Measurements from ENCODE around the gene PRDM16.

Gene PRDM16

DNA sequence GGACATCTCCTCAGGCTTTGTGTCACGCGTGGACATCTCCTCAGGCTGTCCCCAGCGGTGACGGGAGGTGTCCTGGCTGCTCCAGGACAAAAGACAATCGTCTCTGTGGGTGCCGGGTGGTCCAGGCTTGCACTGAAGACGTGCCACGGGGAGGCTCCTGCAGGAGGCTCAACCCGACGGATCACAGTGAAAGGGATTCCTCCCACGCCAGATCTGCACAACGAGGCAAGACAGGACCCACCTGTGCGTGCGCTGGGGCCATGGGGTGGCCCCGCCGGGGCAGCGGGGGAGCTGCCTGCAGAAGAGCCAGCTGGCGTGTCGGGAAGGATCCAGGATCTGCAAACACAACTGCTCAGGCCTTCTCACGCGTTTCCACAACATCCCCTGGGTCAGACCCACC, 366.7 kb downstream of the PRDM16 start (continued):
- TF ChIP-seq, protein P1, sequence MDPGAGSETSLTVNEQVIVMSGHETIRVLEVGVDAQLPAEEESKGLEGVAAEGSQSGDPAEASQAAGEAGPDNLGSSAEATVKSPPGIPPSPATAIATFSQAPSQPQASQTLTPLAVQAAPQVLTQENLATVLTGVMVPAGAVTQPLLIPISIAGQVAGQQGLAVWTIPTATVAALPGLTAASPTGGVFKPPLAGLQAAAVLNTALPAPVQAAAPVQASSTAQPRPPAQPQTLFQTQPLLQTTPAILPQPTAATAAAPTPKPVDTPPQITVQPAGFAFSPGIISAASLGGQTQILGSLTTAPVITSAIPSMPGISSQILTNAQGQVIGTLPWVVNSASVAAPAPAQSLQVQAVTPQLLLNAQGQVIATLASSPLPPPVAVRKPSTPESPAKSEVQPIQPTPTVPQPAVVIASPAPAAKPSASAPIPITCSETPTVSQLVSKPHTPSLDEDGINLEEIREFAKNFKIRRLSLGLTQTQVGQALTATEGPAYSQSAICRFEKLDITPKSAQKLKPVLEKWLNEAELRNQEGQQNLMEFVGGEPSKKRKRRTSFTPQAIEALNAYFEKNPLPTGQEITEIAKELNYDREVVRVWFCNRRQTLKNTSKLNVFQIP (CRISPR knock-in tag; IDR thresholded peaks at IDR 0.05; ENCODE audit: borderline replicate concordance, low read depth): no peak
- no peak for TF ChIP-seq ZNF8 (CRISPR knock-in tag; IDR thresholded peaks at IDR 0.05)

DNA sequence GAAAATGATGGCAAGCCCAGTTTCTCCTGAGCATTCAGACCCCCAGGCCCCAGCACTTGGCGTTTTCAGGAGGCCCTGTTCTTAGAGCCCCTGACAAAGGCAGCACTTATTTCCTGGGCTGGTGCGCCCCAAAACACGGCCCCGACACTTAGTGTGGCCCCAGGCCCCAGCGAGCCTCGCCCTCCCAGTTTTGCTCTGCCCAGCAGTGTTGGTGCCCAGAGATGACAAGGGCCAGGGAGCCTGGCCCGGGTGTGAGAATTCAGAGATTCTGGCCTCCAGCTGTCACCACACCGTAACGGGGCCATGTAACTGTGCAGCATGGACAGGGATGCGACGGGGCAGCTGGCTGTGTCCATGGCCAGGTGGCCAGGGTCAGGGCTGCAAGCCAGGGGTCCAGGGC, 367.4 kb downstream of the PRDM16 start:
- no peak for TF ChIP-seq OSR1 (CRISPR knock-in tag; IDR thresholded peaks at IDR 0.05)
- no peak for TF ChIP-seq ISL1 (CRISPR knock-in tag; IDR thresholded peaks at IDR 0.05)
- TF ChIP-seq, protein P2, sequence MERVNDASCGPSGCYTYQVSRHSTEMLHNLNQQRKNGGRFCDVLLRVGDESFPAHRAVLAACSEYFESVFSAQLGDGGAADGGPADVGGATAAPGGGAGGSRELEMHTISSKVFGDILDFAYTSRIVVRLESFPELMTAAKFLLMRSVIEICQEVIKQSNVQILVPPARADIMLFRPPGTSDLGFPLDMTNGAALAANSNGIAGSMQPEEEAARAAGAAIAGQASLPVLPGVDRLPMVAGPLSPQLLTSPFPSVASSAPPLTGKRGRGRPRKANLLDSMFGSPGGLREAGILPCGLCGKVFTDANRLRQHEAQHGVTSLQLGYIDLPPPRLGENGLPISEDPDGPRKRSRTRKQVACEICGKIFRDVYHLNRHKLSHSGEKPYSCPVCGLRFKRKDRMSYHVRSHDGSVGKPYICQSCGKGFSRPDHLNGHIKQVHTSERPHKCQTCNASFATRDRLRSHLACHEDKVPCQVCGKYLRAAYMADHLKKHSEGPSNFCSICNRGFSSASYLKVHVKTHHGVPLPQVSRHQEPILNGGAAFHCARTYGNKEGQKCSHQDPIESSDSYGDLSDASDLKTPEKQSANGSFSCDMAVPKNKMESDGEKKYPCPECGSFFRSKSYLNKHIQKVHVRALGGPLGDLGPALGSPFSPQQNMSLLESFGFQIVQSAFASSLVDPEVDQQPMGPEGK (CRISPR knock-in tag; IDR thresholded peaks at IDR 0.05; ENCODE audit: borderline replicate concordance): no peak
- TF ChIP-seq PPARA (CRISPR knock-in tag; IDR thresholded peaks at IDR 0.05; ENCODE audit: borderline replicate concordance): no peak
- no peak for TF ChIP-seq CSDC2 (CRISPR knock-in tag; IDR thresholded peaks at IDR 0.05)
- TF ChIP-seq, protein P1 (CRISPR knock-in tag; IDR thresholded peaks at IDR 0.05; ENCODE audit: borderline replicate concordance, low read depth): no peak
- TF ChIP-seq TOX (CRISPR knock-in tag; IDR thresholded peaks at IDR 0.05; ENCODE audit: borderline replicate concordance): no peak
- TF ChIP-seq RARB (CRISPR knock-in tag; IDR thresholded peaks at IDR 0.05): no peak
- TF ChIP-seq ZNF8 (CRISPR knock-in tag; IDR thresholded peaks at IDR 0.05): no peak
- TF ChIP-seq ZFP3 (CRISPR knock-in tag; IDR thresholded peaks at IDR 0.05): no peak
- TF ChIP-seq, protein P3, sequence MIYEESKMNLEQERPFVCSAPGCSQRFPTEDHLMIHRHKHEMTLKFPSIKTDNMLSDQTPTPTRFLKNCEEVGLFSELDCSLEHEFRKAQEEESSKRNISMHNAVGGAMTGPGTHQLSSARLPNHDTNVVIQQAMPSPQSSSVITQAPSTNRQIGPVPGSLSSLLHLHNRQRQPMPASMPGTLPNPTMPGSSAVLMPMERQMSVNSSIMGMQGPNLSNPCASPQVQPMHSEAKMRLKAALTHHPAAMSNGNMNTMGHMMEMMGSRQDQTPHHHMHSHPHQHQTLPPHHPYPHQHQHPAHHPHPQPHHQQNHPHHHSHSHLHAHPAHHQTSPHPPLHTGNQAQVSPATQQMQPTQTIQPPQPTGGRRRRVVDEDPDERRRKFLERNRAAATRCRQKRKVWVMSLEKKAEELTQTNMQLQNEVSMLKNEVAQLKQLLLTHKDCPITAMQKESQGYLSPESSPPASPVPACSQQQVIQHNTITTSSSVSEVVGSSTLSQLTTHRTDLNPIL (CRISPR knock-in tag; IDR thresholded peaks at IDR 0.05; ENCODE audit: low read depth): no peak
- no peak for TF ChIP-seq BACH2 (CRISPR knock-in tag; IDR thresholded peaks at IDR 0.05; ENCODE audit: borderline replicate concordance)
- TF ChIP-seq, protein P4, sequence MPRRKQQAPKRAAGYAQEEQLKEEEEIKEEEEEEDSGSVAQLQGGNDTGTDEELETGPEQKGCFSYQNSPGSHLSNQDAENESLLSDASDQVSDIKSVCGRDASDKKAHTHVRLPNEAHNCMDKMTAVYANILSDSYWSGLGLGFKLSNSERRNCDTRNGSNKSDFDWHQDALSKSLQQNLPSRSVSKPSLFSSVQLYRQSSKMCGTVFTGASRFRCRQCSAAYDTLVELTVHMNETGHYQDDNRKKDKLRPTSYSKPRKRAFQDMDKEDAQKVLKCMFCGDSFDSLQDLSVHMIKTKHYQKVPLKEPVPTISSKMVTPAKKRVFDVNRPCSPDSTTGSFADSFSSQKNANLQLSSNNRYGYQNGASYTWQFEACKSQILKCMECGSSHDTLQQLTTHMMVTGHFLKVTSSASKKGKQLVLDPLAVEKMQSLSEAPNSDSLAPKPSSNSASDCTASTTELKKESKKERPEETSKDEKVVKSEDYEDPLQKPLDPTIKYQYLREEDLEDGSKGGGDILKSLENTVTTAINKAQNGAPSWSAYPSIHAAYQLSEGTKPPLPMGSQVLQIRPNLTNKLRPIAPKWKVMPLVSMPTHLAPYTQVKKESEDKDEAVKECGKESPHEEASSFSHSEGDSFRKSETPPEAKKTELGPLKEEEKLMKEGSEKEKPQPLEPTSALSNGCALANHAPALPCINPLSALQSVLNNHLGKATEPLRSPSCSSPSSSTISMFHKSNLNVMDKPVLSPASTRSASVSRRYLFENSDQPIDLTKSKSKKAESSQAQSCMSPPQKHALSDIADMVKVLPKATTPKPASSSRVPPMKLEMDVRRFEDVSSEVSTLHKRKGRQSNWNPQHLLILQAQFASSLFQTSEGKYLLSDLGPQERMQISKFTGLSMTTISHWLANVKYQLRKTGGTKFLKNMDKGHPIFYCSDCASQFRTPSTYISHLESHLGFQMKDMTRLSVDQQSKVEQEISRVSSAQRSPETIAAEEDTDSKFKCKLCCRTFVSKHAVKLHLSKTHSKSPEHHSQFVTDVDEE (CRISPR knock-in tag; IDR thresholded peaks at IDR 0.05): no peak
- TF ChIP-seq, protein P5, sequence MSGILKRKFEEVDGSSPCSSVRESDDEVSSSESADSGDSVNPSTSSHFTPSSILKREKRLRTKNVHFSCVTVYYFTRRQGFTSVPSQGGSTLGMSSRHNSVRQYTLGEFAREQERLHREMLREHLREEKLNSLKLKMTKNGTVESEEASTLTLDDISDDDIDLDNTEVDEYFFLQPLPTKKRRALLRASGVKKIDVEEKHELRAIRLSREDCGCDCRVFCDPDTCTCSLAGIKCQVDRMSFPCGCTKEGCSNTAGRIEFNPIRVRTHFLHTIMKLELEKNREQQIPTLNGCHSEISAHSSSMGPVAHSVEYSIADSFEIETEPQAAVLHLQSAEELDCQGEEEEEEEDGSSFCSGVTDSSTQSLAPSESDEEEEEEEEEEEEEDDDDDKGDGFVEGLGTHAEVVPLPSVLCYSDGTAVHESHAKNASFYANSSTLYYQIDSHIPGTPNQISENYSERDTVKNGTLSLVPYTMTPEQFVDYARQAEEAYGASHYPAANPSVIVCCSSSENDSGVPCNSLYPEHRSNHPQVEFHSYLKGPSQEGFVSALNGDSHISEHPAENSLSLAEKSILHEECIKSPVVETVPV (CRISPR knock-in tag; IDR thresholded peaks at IDR 0.05): no peak
- no peak for TF ChIP-seq ZNF70 (CRISPR knock-in tag; IDR thresholded peaks at IDR 0.05)
- no peak for ATAC-seq

DNA sequence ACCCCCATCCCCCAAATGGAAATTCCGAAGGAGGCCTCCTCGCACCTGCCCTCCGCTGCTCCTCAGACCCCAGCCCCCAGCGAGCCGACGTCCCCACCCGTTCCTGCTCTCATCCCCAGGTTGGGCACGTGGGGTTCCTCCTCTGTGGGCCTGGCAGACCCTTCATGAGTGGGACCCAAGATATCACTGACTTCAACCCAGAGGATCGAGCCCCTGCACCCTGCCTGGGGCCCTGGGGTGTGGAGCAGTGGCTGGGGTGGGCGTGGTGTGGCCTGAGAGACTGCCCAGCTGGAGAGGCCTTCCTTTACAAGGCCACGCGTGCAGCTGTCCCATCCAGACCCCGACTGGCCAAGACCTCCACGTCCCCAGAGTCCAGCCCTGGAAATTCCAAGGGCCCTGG, 367.9 kb downstream of the PRDM16 start:
- TF ChIP-seq ISL1 (CRISPR knock-in tag; IDR thresholded peaks at IDR 0.05): no peak
- no peak for TF ChIP-seq TCF4 (CRISPR knock-in tag; IDR thresholded peaks at IDR 0.05; ENCODE audit: borderline replicate concordance)
- TF ChIP-seq ARNTL (CRISPR knock-in tag; IDR thresholded peaks at IDR 0.05; ENCODE audit: borderline replicate concordance, low read depth): no peak
- TF ChIP-seq CSDC2 (CRISPR knock-in tag; IDR thresholded peaks at IDR 0.05): no peak
- TF ChIP-seq OSR1 (CRISPR knock-in tag; IDR thresholded peaks at IDR 0.05): no peak
- no peak for TF ChIP-seq GLIS3 (CRISPR knock-in tag; IDR thresholded peaks at IDR 0.05)
- no peak for TF ChIP-seq PPARA (CRISPR knock-in tag; IDR thresholded peaks at IDR 0.05; ENCODE audit: borderline replicate concordance)
- no peak for TF ChIP-seq BACH2 (CRISPR knock-in tag; IDR thresholded peaks at IDR 0.05; ENCODE audit: borderline replicate concordance)
- TF ChIP-seq ZC3H10 (CRISPR knock-in tag; IDR thresholded peaks at IDR 0.05): no peak
- TF ChIP-seq, protein P5 (CRISPR knock-in tag; IDR thresholded peaks at IDR 0.05): no peak
- TF ChIP-seq, protein P4 (CRISPR knock-in tag; IDR thresholded peaks at IDR 0.05): no peak
- no peak for TF ChIP-seq TOX (CRISPR knock-in tag; IDR thresholded peaks at IDR 0.05; ENCODE audit: borderline replicate concordance)
- no peak for TF ChIP-seq ZNF565 (CRISPR knock-in tag; conservative IDR thresholded peaks at IDR 0.05; ENCODE audit: low read depth)
- no peak for TF ChIP-seq ZFP3 (CRISPR knock-in tag; IDR thresholded peaks at IDR 0.05)
- no peak for TF ChIP-seq ZFP30 (CRISPR knock-in tag; IDR thresholded peaks at IDR 0.05)
- no peak for TF ChIP-seq RARB (CRISPR knock-in tag; IDR thresholded peaks at IDR 0.05)
- no peak for ATAC-seq
